ENCODE measurements around the gene SPOCK2. TPM values are rescaled to one million over a fixed set of nuclear protein-coding genes. Genes with fewer than 3 reads are reported as not detected.

SPOCK2 gene
- polyA plus RNA-seq, 1 of the 3 experiments (the other 2 are of a cell fraction): 0.18 TPM

GRCh38 chr10:72016608-72017300 is 71.6 kb downstream of the SPOCK2 start (continued):
- TF ChIP-seq EZH2phosphoT487 (IDR thresholded peaks at IDR 0.05; ENCODE audit: borderline replicate concordance, low read depth) (no peak), REST (IDR thresholded peaks at IDR 0.05; ENCODE audit: low read depth, low read length) (no peak), SIN3A (IDR thresholded peaks at IDR 0.05; ENCODE audit: borderline replicate concordance, low read depth, low read length) (no peak)

- Histone ChIP-seq H3K4me1 (ENCODE audit: control insufficient read depth in 1 of 2, insufficient read depth in 2 of 2, low read depth in 1 of 2, low read length in 1 of 2) (peaks cover 0 to 31% of the 10 kb centered on the region in 2 experiments; a peak in 2 of 4 replicates), H3K4me3 (ENCODE audit: low read depth in 2 of 2, low read length in 1 of 2) (no peak overlapping the region), H3K9ac (no peak overlapping the region), H2AFZ (ENCODE audit: low read depth) (no peak overlapping the region), H3K4me2 (no peak overlapping the region), H3K36me3 (replicated peaks in 1 of 2; ENCODE audit: control insufficient read depth in 1 of 2, insufficient read depth in 2 of 2, low read length in 1 of 2) (peaks cover 0 to 2% of the 10 kb centered on the region in 2 experiments), H3K9me3 (no peaks in the 10 kb centered on the region), H3F3A (replicated peaks; ENCODE audit: insufficient read depth) (no peaks in the 10 kb centered on the region), H3K27ac (ENCODE audit: low read depth in 2 of 2, low read length in 1 of 2) (no peak overlapping the region), H3K9me2 (no peaks in the 10 kb centered on the region), H4K20me1 (ENCODE audit: insufficient read depth) (no peaks in the 10 kb centered on the region), H3K79me2 (ENCODE audit: insufficient read depth) (no peaks in the 10 kb centered on the region), H3K27me3 (ENCODE audit: insufficient read depth) (no peaks in the 10 kb centered on the region)
- no peak for DNase-seq
- ChIA-PET CTCF (interaction anchor here (0.7 kb wide), 1 partner anchor 32 kb away, joined by 3 read pairs; no protein-coding TSS in a partner anchor), POLR2A (no interaction called here)
- WGBS (ENCODE audit: low lambda C conversion rate): 91% methylated on average over 8 of the region's 8 CpGs
- TF ChIP-seq REST (IDR thresholded peaks at IDR 0.05; ENCODE audit: low read depth, low read length) (no peak), RFX5 (IDR thresholded peaks at IDR 0.05; ENCODE audit: low read length) (no peak), NRF1 (IDR thresholded peaks at IDR 0.05; ENCODE audit: low read depth, low read length) (no peak), SMC3 (IDR thresholded peaks at IDR 0.05; ENCODE audit: low read depth, low read length) (no peak), PBX3 (IDR thresholded peaks at IDR 0.05) (no peak), GATA2 (CRISPR knock-in tag; IDR thresholded peaks at IDR 0.05) (no peak), YY1 (IDR thresholded peaks at IDR 0.05; ENCODE audit: low read depth) (no peak), EZH2phosphoT487 (IDR thresholded peaks at IDR 0.05; ENCODE audit: borderline replicate concordance, low read depth) (no peak), EP300 (IDR thresholded peaks at IDR 0.05; ENCODE audit: borderline replicate concordance in 1 of 2, low read depth in 1 of 2, low read length in 1 of 2) (no peak), SIN3A (IDR thresholded peaks at IDR 0.05; ENCODE audit: borderline replicate concordance, low read depth, low read length) (no peak), TCF12 (IDR thresholded peaks at IDR 0.05) (no peak), GABPA (IDR thresholded peaks at IDR 0.05; ENCODE audit: low read depth) (no peak), USF2 (IDR thresholded peaks at IDR 0.05; ENCODE audit: borderline replicate concordance, low read depth, low read length) (no peak), FOXM1 (IDR thresholded peaks at IDR 0.05; ENCODE audit: low read depth) (no peak), CTCF (IDR thresholded peaks at IDR 0.05) (no peak), IRF3 (IDR thresholded peaks at IDR 0.05; ENCODE audit: low read depth, low read length) (no peak)
Observed at GRCh38 chr10:72015841-72016240, 72.5 kb downstream of the SPOCK2 start.
